ENCODE data around the gene CERT1.

GRCh38 chr5:75512383-75513074 is 1.1 kb upstream of the CERT1 start:
- TF ChIP-seq CTCF (IDR thresholded peaks at IDR 0.05; ENCODE audit: low read depth, low read length, poor library complexity, severe bottlenecking): no peak
- no peak for TF ChIP-seq EZH2phosphoT487 (IDR thresholded peaks at IDR 0.05; ENCODE audit: borderline replicate concordance, low read length)
